CD4-positive, alpha-beta T cell treated with Interleukin-6 at 100 ng/mL for 8 hours (primary cell): ENCODE results near the gene STIP1.
A peak's percentile ranks its signal among the peaks of the same experiment; 100 is the strongest.

Experiments used
- DNase-seq: peaks from one replicate; pipeline ENCODE4 v3.0.0-alpha.2; 2020; ENCODE audit warnings: mixed read lengths, low spot score

STIP1 gene

GRCh38 chr11:64223001-64223651 is 37.2 kb downstream of the STIP1 start:
- no peak for DNase-seq

DNA sequence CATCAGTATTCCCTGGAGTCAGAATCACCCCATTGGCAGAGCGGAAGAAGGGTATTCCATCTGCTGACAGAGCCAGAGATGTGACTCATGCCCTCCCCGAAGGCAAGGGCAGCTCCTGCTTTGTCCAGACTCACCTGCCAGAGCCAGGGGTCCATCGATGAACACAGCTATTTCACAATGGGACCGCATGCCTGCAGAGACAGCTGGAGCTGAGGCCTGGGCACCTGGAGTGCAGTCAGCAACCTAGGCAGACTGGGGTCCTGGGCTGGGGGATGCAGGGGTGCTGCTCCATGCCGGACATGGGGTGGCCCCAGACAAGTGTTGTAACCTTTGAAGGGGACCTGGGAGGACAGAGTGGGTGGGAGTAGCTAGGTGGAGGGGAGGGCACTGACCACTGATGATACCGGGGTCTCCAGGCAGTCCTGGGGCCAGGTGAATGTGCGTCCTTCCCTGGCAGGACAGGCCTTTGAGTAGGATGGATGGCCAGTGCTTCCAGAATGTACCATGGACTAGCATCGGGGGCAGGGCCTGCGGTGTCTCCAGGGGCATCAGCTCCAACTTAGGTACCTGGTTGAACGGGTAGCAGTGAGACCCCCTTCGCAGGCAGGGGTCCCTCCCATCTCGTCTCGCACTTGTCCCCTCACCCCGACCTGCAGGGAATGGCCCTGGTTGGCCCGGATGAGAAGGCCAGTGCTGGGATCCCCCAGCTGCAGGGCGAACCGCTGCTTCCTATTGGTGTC is 38.4 kb downstream of the STIP1 start:
- DNase-seq, result no peak

- DNase-seq, result no peak
Observed at GRCh38 chr11:64224891-64225607, 39.1 kb downstream of the STIP1 start.

GRCh38 chr11:64225608-64226506 is 39.9 kb downstream of the STIP1 start, which contains the start of the genes NUDT22 and TRPT1:
Gene NUDT22 (plus strand): TSS chr11:64226274. CDS start chr11:64226653, 379 bp downstream.
Gene TRPT1 (minus strand): TSS chr11:64226186. CDS start chr11:64225860, 326 bp downstream.
- peak; percentile 89 for DNase-seq

DNA sequence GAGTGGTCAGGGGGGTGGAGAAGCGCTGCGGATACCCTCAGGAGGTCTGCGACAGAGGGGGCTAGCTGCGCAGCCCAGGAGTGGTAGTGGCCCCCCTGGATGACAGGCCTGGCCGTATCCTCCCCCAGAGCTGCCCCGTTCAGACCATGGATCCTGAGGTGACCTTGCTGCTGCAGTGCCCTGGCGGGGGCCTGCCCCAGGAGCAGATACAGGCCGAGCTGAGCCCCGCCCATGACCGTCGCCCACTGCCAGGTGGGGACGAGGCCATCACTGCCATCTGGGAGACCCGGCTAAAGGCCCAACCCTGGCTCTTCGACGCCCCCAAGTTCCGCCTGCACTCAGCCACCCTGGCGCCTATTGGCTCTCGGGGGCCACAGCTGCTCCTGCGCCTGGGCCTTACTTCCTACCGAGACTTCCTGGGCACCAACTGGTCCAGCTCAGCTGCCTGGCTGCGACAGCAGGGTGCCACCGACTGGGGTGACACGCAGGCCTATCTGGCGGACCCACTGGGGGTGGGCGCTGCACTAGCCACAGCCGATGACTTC is 40.6 kb downstream of the STIP1 start:
- peak; percentile 62 for DNase-seq

GRCh38 chr11:64227405-64227956 is 41.5 kb downstream of the STIP1 start:
- DNase-seq, result no peak

DNA sequence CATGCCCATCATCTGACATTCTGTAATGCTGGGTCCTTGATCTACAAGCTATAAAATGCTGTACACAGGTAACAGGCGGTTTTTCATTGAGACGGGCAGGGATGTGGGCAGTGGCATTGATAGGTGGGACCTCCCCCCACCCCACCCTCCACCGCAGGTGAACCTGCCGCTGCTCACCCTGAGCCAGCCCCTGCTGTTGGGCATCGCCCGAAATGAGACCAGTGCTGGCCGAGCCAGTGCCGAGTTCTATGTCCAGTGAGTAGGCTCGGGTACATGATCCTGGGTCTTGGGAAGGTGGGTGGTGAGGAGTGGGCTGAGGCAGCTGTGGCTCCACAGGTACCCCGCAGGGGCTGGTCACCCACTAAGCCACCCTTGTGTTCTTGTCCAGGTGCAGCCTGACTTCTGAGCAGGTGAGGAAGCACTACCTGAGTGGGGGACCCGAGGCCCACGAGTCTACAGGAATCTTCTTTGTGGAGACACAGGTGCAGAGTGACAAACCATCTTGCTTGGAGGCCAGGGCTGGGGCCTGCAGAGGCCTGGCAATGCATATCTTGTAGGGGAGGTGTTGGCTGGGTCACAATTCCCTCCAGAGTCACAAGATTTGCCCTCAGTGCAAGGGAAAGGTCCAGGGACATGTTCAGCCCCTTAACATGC is 43.2 kb downstream of the STIP1 start:
- DNase-seq, result no peak

DNA sequence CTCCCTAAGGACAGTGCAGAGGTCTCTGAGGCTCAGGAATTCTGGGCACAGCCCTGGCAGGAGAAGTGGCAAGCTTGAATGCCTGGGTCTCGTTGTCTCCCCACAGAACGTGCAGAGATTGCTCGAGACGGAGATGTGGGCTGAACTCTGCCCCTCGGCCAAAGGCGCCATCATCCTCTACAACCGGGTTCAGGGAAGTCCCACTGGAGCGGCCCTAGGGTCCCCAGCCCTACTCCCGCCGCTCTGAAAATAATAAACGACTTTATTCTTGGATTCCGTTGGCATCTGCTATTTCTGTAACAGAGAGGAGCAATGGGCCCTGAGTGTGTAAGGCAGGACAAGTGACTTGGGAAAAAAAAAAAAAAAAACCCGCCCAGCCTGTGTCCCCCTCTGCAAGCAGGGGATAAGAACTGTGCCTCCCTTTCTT is 43.8 kb downstream of the STIP1 start:
- DNase-seq, result no peak

DNA sequence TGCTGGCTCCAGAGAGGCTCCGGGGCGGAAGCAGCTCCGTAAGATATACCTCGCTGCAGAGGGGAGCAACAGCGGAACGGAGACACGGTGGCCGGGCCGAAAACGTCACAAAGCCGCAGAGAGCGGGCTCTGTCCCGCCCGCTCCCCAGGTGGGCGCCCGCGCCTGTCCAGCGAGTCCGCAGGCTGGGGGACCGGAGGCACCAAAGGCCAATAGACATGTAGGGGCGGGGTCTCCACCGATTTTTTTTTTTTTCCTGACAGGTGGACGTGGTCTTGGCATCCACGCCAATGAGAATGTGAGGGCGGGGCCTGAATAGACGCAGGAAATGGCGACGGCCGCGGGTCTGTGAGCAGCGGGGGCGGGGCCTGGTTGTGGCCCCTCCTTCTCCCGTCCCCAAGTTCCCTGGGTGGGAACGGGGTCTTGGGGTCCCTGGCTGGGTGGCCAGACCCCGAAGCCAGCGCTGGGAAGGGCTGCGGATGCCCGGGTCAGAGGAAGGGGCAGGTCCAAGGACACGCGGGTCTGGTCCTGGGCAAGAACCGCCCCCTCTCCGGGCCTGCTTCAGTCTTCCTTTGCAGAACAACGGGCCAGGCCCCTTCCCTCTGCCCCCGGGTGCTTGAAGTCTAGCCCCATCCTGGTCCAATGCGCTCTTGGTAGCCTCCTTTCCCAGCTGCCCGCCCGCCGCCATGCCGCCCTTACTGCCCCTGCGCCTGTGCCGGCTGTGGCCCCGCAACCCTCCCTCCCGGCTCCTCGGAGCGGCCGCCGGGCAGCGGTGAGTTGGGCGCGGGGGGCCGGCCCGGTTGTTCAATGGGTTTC is 44.4 kb downstream of the STIP1 start, which contains the start of gene DNAJC4:
DNAJC4 (plus strand) TSS at position 378 of the 814 bp plus-strand sequence; CDS start at position 685, 307 bp downstream.
- DNase-seq, result peak; percentile 89

GRCh38 chr11:64230985-64231365 is 45.0 kb downstream of the STIP1 start:
- no peak for DNase-seq

GRCh38 chr11:64231546-64231945 is 45.6 kb downstream of the STIP1 start:
- DNase-seq, result no peak

DNA sequence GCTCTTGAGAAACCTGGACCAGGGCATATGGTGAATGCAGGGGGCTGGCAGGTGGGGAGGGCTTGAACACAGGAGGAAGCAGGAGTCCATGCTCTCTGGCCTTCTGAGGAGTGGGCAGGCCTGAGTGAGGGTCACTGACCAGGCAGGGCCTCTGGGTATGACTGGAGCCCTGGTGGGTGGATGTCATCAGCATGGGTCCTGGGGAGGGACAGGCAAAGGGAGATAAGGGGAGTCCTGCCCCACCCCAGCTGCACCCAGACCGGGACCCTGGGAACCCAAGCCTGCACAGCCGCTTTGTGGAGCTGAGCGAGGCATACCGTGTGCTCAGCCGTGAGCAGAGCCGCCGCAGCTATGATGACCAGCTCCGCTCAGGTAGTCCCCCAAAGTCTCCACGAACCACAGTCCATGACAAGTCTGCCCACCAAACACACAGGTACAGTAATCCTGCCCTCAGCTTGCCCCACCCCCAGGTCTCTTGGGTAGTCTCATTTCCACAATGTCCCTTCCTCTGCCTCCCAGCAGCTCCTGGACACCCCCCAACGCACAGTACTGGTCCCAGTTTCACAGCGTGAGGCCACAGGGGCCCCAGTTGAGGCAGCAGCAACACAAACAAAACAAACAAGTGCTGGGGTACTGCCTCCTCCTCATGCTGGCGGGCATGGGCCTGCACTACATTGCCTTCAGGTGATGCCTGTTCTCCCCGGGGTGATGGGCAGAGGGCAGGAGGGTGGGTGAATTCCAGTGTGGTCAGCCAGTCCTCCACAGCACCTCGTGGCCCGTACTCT is 46.4 kb downstream of the STIP1 start:
- DNase-seq, result no peak

DNA sequence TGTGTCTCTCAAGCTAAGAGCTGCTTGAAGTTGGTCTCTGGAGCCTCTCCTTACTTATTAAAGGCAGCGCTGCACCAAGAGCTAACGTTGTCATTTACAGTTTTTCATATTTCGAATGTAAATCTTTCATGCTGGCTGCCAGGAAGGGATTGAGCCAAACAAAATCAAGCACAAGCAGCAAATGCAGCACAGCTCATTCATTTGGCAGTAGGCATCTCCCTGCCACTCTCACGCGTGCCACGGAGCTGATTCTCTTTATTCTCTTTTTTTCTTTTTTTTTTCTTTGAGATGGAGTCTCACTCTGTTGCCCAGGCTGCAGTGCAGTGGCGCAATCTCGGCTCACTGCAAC is 47.0 kb downstream of the STIP1 start:
- no peak for DNase-seq

- DNase-seq, result peak; percentile 72
Observed at GRCh38 chr11:64233913-64234586, 48.1 kb downstream of the STIP1 start, which contains the start of gene VEGFB. Gene VEGFB (plus strand): TSS chr11:64234584. CDS start chr11:64234834, 250 bp downstream.

DNA sequence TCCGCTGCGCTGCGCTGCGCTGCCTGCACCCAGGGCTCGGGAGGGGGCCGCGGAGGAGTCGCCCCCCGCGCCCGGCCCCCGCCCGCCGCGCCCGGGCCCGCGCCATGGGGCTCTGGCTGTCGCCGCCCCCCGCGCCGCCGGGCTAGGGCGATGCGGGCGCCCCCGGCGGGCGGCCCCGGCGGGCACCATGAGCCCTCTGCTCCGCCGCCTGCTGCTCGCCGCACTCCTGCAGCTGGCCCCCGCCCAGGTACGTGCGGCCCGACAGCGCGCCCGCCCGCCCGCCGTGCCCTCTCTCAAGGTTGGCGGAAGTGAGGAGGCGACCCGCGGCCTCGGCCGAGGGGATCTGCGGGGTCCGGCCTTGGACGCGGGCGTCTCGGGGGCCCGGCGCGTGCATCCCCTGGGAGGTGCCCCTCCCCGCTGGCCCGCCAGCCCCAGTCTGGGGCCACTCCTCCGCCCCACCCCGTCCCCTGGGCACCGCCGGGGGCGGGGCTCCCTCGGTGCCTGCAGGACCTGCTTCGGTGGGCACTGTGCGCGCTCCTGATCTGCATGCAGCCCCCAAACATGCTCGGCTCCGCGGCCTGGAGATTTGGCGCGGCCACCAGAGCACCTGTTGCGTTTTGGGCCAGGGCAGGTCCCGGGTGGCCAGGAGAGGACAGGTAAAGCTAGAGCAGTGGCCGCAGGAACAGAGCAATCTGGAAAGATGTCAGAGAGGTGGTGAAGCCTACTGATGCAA is 48.8 kb downstream of the STIP1 start:
- DNase-seq, result peak; percentile 39

- no peak for DNase-seq
Observed at GRCh38 chr11:64235437-64236161, 49.6 kb downstream of the STIP1 start.

DNA sequence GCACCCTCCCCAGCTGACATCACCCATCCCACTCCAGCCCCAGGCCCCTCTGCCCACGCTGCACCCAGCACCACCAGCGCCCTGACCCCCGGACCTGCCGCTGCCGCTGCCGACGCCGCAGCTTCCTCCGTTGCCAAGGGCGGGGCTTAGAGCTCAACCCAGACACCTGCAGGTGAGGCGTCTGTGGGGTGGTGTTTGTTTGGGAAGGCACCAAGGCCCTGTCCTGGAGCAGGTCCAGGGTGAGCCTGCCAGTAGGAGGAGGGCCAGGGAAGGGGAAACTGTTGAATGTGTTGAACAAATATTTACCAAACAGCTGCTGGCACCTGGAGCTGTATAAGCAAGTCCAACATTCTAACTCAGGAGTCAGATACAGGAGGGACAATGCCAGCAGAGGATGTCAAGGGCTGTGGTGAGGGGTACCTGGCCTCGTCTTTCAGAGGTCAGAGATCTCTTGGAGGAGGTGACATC is 51.5 kb downstream of the STIP1 start:
- no peak for DNase-seq
